Rectal smooth muscle tissue (tissue), 1 donor: ENCODE data around the gene MAML1.

Experiments used
- H3K27ac ChIP-seq: one replicate; pipeline ENCODE4 v1.7.0; 2013; ENCODE audit warnings: low read depth, low read length, inconsistent platforms
- H3K27me3 ChIP-seq: one replicate; pipeline ENCODE4 v1.7.0; 2013; ENCODE audit warnings: low read length; ENCODE audit not compliant: control insufficient read depth, insufficient read depth
- H3K36me3 ChIP-seq: one replicate; pipeline ENCODE4 v1.7.0; 2013; ENCODE audit warnings: low read length; ENCODE audit not compliant: control insufficient read depth, insufficient read depth
- H3K4me1 ChIP-seq: one replicate; pipeline ENCODE4 v1.7.0; 2013; ENCODE audit warnings: low read length; ENCODE audit not compliant: control insufficient read depth, insufficient read depth
- H3K4me3 ChIP-seq: one replicate; pipeline ENCODE4 v1.7.0; 2013; ENCODE audit warnings: low read length
- H3K9ac ChIP-seq: one replicate; pipeline ENCODE4 v1.7.0; 2013; ENCODE audit warnings: low read length

Gene MAML1

GRCh38 chr5:179766021-179766725, 33.6 kb downstream of the MAML1 start:
- Histone ChIP-seq H3K4me3 (no peak overlapping the region), H3K4me1 (peaks cover 24% of the 10 kb centered on the region), H3K9ac (no peak overlapping the region), H3K27ac (no peak overlapping the region), H3K27me3 (no peaks in the 10 kb centered on the region), H3K36me3 (peaks cover 30% of the 10 kb centered on the region)

- no peak overlapping the region for H3K9ac ChIP-seq
- H3K4me3 ChIP-seq: no peak overlapping the region
- H3K36me3 ChIP-seq: peaks cover 36% of the 10 kb centered on the region
- no peak overlapping the region for H3K27ac ChIP-seq
- H3K4me1 ChIP-seq: peaks cover 22% of the 10 kb centered on the region
- no peaks in the 10 kb centered on the region for H3K27me3 ChIP-seq
Measured at GRCh38 chr5:179766726-179767455, 34.3 kb downstream of the MAML1 start.

DNA sequence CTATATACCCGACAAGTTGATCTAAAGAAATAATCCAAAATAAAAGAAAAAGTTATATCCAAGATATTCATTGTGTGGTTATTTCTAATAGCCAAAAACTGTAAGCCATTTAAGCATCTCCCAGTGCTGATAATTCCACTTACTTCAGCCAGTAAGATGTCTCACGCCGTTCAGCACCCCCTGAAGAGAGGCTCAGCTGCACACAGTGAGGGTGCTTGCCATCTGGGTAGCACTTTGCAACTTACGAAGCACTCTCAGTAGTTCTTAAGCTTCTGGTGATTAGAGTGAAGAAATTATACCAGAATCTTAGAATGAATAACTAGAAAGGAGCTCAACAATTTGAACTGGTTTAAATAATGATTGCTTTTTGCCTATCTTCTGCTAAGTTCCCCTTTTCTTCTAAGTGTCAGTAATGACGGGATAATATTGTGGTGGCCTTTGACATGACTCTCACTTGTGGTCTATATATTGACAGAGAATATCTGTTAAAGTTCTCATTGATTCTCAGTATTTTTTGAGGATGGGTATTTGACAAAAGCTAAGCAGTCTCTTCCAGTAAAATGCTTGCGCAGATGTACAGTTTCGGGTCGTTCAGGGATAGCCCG, 35.0 kb downstream of the MAML1 start:
- Histone ChIP-seq H3K36me3 (peaks cover 39% of the 10 kb centered on the region), H3K4me1 (peaks cover 15% of the 10 kb centered on the region), H3K4me3 (no peak overlapping the region), H3K27me3 (no peaks in the 10 kb centered on the region), H3K9ac (no peak overlapping the region), H3K27ac (no peak overlapping the region)

DNA sequence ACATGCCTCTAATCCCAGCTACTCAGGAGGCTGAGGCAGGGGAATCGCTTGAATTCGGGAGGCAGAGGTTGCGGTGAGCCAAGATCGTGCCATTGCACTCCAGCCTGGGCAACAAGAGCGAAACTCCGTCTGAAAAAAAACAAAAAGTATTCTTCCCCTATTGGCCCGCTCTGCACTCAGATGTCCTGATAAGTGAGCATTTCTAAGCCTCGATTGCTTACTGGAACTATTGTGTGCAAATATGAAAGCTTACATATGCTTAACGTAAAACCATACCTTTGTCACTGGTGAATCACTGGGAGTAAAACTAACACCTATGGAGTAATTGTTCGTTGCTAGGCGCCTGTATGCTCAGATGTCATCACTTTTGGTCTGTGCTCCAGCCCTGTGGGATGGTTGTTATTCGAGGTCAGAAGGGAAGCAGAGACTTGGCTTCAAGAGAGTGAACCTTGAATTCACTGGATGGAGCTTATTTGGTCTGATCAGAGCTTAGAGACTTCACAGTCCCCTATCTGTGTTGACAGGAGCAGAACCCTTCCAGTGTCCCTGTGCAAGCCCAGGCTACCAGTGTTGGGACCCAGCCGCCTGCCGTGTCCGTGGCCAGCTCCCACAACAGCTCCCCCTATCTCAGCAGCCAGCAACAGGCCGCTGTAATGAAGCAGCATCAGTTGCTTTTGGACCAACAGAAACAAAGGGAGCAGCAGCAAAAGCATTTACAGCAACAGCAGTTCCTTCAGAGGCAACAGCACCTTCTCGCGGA, 35.9 kb downstream of the MAML1 start:
- H3K27ac ChIP-seq: no peak overlapping the region
- H3K4me1 ChIP-seq: peaks cover 7% of the 10 kb centered on the region
- H3K36me3 ChIP-seq: peaks cover 41% of the 10 kb centered on the region
- H3K4me3 ChIP-seq: no peak overlapping the region
- H3K9ac ChIP-seq: no peak overlapping the region
- no peaks in the 10 kb centered on the region for H3K27me3 ChIP-seq

DNA sequence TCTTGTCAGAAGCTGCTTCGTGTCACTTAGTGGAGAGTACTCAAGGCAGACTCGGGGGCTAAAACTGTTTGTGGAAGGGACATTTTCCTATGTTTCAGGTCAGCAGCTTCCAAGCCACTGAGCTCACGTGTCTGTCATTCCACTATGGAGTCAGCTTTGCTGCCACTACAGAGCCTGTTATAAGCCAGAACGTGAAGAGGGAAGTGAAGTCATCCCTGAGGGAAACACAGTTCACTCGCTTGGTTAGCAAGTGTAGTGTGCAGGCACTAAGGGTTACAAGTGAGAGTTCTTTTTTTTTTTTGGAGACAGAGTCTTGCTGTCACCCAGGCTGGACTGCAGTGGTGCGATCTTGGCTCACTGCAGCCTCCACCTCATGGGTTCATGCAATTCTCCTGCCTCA, 36.6 kb downstream of the MAML1 start:
- Histone ChIP-seq H3K9ac (no peak overlapping the region), H3K27me3 (no peaks in the 10 kb centered on the region), H3K27ac (no peak overlapping the region), H3K36me3 (peaks cover 49% of the 10 kb centered on the region), H3K4me1 (peaks cover 3% of the 10 kb centered on the region), H3K4me3 (no peak overlapping the region)

GRCh38 chr5:179769796-179770195, 37.2 kb downstream of the MAML1 start:
- H3K4me3 ChIP-seq: no peak overlapping the region
- H3K27me3 ChIP-seq: no peaks in the 10 kb centered on the region
- H3K9ac ChIP-seq: no peak overlapping the region
- peaks cover 54% of the 10 kb centered on the region for H3K36me3 ChIP-seq
- H3K27ac ChIP-seq: no peak overlapping the region
- H3K4me1 ChIP-seq: peaks cover 3% of the 10 kb centered on the region

GRCh38 chr5:179771311-179771895, 38.8 kb downstream of the MAML1 start:
- Histone ChIP-seq H3K27me3 (no peaks in the 10 kb centered on the region), H3K4me1 (no peaks in the 10 kb centered on the region), H3K27ac (no peak overlapping the region), H3K4me3 (no peak overlapping the region), H3K9ac (no peak overlapping the region), H3K36me3 (peaks cover 57% of the 10 kb centered on the region)

DNA sequence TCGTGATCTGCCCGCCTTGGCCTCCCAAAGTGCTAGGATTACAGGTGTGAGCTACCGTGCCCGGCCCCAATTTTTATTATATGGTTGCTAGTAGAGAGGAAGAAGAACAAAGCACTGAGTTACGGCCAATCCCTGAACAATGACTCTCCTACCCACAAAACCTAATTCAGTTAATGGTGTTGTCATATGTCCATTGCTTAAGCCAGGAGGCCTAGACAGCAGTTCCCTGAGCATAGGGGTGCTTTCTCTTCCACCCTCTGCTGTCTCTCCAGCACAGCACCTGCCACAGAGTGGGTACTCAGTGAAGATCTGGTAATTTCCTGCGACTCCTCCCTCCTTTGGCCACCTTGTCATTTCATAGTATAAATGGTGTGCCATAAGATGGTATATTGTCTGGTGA, 39.7 kb downstream of the MAML1 start:
- peaks cover 57% of the 10 kb centered on the region for H3K36me3 ChIP-seq
- no peak overlapping the region for H3K27ac ChIP-seq
- no peak overlapping the region for H3K4me3 ChIP-seq
- no peaks in the 10 kb centered on the region for H3K4me1 ChIP-seq
- H3K9ac ChIP-seq: no peak overlapping the region
- no peaks in the 10 kb centered on the region for H3K27me3 ChIP-seq

GRCh38 chr5:179773686-179774040, 41.0 kb downstream of the MAML1 start:
- H3K4me3 ChIP-seq: no peak overlapping the region
- no peak overlapping the region for H3K9ac ChIP-seq
- H3K4me1 ChIP-seq: no peaks in the 10 kb centered on the region
- peaks cover 55% of the 10 kb centered on the region for H3K36me3 ChIP-seq
- no peaks in the 10 kb centered on the region for H3K27me3 ChIP-seq
- no peak overlapping the region for H3K27ac ChIP-seq

- Histone ChIP-seq H3K27ac (no peak overlapping the region), H3K9ac (no peak overlapping the region), H3K36me3 (peaks cover 50% of the 10 kb centered on the region), H3K27me3 (no peaks in the 10 kb centered on the region), H3K4me3 (no peak overlapping the region), H3K4me1 (no peaks in the 10 kb centered on the region)
Measured at GRCh38 chr5:179774442-179774841, 41.8 kb downstream of the MAML1 start.

DNA sequence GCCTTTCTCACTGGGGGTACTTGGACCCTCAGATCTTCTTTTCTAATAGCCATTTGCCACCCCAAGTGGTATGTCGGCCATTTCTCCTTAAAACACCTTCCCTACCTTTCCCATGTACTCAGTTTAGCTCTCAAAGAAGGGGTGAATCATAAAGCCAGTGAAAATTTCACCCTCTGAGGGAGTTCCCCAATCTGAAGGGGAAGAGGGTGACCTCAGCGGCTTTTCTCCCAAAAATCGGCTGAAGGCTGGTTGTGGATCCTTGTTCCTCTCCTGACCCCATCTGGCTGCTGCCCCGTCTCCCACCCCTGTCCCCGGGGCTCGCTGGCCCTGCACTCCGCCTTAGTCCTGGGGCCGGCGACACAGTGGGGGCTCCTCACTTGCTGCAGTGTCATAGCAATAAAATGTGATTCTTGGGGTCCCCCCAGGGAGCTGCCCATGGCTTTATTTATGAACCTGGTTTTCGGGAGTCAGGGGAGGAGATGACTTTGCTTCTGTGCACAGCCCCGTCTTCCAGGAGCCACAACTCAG, 43.9 kb downstream of the MAML1 start:
- Histone ChIP-seq H3K27ac (no peak overlapping the region), H3K4me1 (no peaks in the 10 kb centered on the region), H3K4me3 (no peak overlapping the region), H3K36me3 (peaks cover 36% of the 10 kb centered on the region), H3K27me3 (no peaks in the 10 kb centered on the region), H3K9ac (no peak overlapping the region)

- Histone ChIP-seq H3K27ac (no peak overlapping the region), H3K4me1 (no peaks in the 10 kb centered on the region), H3K9ac (no peak overlapping the region), H3K27me3 (no peaks in the 10 kb centered on the region), H3K4me3 (no peak overlapping the region), H3K36me3 (peaks cover 31% of the 10 kb centered on the region)
Measured at GRCh38 chr5:179777456-179777855, 44.8 kb downstream of the MAML1 start.
